NCI-H128 (cell line): ENCODE data around the gene NTMT1.
A peak's percentile ranks its signal among the peaks of the same experiment; 100 is the strongest.

Experiments
- DNase-seq: peaks from one replicate; lab custom pipeline; 2025; ENCODE audit not compliant: unreplicated experiment; lab: John Stamatoyannopoulos, UW

The NTMT1 gene

DNA sequence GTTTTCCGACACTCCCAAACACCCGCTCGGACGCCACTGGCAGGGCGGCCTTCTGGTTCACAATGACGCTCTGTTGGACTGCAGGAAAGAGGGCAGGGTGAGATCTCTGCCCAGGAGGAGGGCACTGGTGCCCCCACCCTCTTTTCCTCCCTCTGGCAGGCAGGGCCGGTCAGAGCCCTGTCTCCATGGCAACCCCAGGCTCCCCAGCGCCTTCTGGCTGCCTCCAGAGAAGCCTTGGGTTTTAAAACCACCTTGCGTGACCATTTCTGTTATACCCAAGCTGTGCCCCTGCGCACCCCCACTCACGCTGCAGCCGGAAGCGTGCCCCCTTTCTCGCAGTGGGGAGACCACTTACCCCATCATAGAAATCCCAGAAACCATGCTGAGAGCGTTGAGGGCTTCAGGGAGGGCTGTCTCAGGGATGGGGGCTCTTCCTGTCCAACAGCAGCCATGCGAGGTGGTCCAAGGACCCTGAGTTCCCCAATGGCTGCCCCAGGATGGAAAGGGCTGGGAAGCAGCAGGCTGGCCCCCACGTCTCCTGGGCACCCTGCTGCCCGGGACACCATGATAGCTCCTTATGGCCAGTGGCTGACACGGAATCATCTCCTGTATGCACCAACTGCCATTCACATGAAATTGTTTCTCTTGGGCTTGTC lies 12.3 kb upstream of the NTMT1 start:
- DNase-seq: no peak

DNA sequence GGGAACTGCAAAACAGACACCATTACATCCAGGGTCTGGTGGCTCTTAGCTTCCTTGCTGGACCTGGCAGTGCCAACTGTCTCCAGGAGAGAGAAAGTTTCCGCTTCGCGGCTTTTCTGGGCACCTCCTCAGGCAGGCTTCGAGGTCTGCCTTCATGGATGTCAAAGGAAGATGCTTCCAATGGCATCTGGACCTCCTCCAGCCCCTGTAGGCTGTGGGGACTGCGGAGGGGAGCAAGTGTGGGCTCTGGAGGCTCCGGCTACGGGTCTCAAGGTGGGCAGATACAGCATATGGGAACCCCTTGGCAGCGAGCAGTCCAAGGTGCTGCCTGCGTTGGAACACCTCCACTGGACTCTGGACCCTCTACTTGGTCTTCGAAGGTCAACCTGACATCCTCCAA lies 11.0 kb upstream of the NTMT1 start:
- no peak for DNase-seq

DNA sequence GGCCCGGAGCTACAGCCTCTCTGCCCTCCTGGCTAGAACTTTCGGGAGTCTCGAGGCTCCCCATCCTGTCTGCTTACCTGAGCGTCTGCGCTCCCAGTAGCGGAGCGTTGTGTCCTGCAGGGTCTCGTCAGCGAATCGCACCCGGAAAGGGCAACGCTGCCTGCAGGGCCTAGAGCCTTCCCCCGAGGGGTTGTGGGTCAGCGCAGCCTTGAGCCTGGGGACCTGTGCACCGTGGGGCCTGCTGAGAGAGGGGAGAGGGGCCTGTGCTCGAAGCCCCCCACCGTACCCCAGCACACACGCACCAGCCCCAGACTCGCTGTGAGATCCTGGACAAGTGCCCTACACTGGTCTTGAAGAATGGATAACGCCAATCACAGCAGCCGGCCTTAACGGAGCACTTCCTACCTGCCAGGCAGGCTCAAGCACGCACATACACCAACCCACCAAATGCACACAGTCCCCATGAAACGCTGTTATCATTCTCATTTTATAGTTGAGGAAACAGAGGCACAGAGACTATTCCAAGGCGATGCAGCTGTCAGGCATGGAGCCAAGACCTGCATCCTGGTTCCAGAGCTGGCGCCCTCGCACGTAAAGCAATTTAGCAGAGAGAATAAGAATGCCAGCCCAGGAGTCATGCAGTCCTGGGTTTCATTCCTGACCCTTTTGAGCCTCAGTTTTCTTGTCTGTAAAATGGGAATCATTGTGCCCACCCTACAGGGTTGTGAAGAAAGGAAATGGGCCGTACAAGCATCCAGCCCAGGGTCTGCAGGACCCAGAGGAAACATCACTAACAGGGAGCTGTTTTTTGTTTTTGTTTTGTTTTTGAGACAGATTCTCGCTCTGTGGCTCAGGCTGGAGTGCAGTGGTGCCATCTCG lies 10.3 kb upstream of the NTMT1 start:
- DNase-seq: no peak

DNA sequence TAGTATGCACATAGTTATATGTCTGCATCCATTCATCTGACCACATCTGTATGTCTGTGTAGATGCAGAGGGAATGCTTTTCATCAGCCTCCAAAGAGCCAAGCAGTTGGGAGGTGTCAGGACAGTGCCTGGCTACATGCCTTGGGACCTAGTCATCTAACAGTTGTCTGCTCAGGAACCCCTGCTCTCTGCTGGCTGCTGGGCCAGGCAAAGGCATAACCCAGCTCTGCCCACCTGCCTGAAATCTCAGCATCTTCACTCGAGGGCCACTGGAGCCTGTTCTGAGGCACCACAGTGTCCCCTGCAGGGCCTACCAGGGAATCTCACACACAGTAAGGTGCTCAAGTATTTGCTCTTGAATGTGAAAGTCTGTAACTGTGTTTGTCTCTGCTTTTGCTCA lies 8.8 kb upstream of the NTMT1 start:
- DNase-seq: peak; percentile 28

DNA sequence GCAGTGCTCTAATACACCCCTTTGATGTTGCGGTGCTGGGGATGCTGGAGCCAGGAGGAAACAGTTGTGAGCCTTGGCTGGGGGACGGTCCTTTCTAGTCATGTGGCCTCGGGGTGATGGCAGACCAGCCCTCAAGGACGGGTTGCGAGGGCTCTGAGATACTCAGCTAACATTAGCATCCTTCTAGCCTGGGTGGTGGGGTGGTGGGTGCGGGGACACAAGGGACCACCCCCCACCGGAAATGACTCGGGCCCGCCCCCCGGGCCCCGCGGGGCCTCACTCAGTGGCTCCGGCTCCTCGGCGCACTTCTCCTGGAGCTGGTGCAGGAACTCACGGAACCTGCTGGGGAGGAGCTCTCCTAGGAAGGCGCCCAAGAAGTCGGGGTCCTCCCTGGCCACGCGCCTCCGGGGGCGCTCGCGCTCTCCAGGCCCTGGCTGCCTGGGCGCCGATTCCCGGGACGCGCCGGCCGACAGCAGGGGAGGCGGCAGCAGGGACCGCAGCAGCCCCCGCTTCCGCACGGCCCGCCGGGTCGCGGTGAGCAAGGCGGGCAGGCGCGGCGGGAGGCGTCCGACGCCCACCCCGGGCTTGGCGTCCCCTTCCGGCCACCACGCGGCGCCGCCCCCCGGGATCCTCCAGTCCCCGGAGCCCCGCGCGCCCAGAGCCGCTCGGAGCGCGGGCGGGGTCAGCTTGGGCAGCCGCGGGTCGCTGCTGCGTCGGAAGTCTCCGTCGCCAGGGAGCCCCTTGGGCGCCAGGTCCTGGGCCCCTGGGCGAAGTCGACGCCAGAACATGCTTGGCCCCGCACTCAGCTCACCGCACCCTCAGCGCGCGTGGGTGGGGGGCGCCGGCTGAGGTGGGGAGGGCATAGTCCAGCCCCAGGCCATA lies 5.9 kb upstream of the NTMT1 start:
- no peak for DNase-seq

DNA sequence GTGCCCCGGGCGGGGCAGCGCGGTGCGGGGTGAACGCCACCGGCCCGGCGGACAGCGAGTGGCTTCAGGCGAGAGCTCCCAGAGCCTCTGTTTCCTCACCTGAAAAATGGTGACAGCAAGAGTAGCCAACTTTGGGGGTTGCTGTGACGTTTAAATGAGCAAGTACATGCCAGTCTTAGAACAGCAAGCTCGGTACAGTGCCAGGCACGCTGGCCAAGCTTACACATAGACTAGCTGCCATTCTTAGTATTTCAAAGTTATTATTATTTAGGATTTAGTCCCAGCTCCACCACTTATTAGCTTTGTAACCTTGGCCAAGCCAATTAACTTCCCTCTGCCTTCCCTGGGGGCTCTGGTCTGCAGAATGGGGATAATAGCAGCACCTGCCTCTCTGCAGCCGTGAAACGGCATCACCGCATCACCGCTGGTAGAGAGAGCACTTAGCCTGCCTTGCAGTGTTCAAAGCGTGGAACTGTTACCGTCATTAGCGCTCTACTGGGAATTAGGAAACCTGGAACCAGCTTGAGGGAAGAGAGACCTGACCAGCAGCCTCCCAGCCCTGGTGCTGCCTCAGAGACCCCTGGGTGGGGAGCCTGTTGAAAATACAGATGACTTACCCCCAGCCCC lies 5.2 kb upstream of the NTMT1 start, which contains the start of gene C9orf50:
Gene C9orf50 (minus strand): TSS at position 433 of the 627 bp plus-strand sequence. CDS start 527 bp downstream, outside the sequence.
- DNase-seq: no peak

DNA sequence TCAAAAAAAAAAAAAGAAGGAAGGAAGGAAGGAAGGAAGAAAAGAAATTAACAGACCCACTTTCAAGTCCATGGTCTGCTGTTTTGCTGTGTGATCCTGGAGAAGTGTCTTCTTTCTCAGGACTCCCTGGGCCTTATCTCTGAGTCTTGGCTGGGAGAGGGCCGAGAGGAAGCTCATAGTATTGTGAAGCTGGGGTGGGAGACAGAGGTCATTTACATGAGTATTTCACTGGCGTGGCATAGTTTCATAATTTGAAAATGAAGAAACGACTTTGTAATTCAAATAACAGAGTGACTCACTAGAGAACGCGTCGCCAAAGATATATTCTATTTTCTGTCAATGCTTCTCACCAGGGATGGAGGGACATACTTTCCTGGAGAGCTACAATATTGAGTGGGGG lies 2.6 kb upstream of the NTMT1 start:
- DNase-seq: no peak

DNA sequence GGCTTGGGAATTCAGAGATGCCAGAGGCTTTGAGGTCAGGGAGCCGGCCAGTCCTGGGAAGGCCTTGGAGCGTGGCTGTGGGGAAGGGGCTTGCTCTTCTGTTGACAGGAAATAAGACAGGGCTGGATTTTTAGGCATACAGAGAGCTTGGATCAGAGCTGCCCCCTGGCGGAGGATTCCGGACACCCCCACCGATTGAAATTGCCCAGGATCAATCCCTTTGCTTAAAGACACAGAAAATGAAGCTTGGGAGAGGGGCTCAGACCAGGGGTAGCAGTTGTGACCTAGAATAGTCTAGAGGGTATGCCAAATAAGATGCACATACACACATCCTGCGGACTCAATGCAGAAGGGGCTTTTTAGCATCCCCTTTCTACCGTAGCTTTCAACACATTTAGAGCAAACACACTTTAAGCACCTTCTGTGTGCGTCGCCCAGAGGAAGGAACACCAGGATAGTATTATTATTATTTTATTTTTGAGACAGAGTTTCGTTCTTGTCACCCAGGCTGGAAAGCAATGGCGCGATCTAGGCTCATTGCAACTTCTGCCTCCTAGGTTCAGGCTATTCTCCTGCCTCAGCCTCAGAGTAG lies 1.7 kb upstream of the NTMT1 start:
- DNase-seq: peak; percentile 16

DNA sequence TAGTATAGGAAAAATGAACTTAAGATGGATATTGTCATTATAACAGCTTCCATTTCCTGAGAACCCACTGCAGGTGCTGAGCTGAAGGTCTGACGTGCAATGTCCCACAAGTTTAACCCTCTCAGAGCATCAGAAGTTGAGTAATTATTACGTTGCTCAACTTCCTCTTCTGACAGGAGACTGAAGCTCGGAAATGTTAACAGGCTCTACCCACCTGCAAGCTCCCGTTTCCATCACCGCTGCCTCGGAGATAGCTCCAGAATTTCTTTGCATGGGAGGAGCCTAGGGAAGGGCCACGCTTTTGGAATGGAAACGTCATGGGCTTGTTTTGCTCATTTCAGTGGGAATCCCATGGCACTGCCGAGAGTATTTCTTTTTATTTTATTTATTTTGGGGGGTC lies 1.0 kb upstream of the NTMT1 start:
- DNase-seq: no peak

DNA sequence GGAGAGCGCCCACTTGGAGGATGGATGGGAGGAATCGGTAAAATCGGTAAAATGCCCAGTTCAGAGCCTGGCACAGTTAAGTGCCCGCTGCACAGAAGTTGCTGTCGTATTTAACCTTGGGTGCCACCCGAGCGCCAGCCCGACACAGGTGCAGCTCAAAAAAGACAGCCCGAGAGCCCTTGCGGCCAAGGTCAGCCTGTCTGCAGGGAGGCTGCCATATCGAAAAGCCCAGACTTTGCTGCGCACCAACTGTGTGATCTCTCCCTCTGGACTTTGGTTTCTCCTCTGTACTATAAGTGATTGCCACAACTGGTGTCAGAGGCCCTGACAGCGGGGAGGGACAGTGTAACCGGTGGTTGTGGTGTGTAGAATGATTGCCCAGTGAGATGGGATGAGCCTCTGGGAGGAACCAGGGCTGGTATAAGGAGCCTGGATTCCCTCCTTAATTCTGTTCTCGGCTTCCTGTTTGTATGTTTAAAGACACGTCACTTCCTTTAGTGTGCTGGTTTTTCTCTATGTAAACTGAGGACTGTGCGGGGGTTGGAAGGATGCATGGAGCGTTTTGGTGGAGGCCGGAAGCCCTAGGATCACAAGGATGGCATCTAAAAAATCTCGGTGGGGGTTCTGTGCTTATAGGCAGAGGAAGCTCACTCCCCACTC lies 792 bp downstream of the NTMT1 start:
- no peak for DNase-seq

DNA sequence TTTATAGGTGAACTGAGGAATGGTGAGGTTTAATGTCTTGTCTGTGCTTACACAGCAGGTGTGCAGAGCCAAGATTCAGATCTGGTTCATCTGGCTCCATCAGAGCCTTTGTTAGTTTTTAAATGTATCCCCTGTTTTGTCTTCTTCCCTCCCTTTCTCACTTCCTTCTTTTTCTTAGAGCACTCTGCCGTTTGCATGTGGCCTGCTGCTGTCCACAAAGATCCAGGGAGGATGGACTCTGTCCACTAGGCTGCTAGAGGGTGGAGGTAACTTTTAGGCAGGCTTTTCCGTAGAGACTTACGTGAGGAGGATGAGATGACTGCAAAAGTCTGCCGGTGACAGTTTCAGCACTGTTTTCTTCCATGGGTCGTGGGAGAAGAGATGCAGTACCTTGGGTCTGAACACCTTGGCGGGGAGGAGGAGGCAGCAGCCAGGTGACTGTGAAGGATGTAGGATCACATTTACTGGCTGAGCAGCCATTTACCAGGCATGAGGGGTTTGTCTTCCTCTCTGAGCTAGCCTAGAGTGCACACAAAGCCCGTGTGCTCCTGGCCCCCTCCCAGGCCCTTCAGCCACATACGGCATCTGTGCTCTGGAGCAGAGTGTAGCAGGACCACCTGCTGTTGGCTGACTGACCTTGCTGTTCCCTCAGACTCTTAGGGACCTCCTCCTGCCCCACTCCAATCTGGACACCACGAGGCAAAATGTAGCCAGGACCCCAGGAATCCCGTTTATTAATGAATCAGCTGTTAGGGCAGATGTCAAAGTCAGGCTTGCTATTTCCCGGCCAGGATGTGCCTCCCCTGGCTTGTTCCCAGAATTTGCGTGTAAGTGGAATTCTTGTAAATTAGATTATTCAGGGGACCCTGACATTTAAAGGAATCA lies 1.8 kb downstream of the NTMT1 start:
- DNase-seq: no peak

DNA sequence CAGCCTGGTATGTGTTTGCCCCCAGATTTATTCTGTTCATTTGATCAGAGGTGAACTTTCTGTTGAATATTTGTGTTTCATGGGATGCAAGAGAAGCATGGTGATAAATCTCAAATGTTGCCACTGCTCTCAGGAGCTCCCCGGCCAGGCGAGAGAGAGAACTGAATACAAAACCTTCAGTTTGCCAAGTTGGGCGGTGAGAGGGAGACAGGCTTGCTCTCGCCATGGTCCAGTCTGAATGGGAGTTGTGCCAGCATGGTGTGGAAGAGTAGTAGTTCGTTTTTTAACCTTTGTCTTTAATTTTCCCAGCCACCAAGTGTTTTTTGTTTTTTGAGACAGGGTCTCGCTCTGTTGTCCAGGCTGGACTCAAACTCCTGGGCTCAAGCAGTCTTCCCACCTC lies 2.7 kb downstream of the NTMT1 start:
- DNase-seq: no peak

DNA sequence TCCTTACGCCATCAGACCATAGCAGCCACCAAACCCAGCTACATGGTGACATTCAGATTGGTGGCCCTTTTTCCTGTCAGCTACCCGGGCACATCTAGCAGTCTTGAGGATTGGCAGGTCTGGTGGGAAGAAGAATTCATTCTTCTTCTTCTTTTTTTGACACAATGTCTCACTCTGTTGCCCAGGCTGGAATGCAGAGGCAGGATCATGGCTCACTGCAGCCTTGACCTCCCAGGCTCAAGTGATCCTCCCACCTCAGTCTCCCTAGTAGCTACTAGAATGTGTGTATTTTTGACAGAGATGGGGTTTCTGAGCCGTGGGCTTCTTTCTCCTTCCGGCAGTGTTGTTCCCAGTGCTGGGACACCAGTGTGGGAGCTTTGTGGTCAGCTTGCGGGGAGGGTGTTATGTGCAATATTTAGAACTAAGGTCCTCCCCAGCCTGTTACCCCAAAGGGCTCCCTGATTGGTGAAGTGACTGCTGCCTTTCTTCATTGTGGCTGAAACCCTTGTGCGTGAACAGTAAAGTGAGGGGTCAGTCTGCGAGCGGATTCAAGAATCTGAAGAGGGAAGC lies 3.4 kb downstream of the NTMT1 start:
- DNase-seq: no peak

DNA sequence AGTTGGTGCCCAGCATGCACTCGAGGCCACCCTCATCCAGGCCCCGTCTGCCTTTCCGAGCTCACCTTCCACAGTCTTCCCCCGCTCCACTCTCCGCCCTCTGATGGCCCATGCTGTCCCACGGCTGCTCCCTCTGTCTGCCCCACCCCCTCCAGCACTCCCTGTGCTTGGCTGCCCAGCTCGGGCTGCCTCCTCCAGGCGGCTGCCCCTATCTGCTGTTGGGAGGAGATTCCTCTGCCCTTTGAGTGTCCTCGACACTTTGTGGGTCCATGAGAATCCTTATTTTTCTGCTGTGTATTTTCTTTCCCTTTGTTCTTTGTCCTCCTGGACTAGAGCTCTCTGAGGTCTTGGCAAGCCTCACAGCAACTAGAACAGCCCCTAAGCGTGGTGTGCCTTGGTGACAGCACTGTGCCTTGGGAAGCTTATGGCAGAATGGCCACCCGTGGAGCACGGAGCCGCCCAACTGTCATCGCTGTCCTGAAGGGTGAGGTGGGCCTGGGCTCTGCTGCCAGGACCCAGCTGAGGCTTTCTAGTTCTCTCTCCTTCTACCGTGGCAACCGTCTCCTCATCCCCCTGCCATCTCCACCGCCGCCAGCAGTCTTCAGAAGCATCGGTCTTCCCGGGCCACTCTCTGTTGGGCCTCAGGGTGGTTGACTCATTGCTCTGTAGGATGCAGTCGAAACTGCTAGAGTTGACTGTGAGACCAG lies 5.2 kb downstream of the NTMT1 start:
- DNase-seq: no peak

DNA sequence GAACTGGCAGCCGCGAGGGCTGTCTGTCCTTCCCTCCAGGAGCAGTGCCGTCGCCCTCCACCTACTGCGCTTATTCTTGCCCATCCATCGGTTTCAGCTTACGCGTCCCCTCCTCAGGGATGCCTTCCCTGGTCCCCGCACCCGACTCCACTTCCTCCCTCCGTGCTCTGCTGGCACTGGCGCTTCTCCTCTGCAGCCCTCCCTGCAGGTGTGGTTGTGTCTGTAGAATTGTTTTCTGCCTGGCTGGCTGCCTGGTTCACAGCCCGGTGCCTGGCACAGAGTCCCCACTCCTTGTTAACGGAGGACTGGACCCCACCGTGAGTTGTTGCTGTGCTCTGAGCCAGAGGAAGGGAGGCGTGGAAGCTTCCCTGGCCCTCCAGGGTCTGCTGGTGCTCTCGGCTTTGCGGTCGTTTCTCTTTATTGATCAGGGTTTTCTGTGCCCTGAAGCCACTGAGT lies 5.7 kb downstream of the NTMT1 start:
- DNase-seq: no peak

DNA sequence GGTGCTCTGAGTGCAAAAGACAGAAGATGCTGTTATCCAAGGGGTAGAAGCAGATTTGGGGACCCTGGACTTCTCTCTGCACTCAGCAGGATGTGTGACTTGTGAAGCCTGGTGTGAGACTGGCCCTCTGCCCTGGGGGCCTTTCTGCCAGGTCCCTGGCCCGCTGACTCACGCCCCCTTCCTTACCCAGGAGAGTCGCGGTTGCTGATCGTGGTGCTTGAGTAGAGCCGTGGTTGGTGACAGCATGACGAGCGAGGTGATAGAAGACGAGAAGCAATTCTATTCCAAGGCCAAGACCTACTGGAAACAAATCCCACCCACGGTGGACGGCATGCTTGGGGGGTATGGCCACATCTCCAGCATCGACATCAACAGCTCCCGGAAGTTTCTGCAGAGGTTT lies 6.5 kb downstream of the NTMT1 start:
- DNase-seq: no peak

DNA sequence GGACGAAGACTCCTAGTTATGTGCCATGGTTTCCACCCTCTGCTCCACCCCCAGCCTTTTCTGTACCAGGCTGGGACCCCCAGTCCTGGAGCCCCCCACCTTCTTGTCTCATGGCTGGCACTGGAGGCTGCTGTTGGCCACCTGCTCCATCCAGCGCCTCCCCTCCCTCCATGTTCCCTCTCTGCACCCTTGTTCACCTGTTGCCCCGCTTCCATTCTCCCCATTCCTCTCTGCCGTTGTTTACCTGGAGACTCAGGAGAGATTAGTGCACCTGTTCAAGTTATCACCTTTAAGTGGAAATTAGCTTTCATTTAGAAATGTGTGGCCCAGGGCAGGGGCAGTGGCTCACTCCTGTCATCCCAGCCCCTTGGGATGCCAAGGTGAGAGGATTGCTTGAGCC lies 7.2 kb downstream of the NTMT1 start:
- DNase-seq: no peak

DNA sequence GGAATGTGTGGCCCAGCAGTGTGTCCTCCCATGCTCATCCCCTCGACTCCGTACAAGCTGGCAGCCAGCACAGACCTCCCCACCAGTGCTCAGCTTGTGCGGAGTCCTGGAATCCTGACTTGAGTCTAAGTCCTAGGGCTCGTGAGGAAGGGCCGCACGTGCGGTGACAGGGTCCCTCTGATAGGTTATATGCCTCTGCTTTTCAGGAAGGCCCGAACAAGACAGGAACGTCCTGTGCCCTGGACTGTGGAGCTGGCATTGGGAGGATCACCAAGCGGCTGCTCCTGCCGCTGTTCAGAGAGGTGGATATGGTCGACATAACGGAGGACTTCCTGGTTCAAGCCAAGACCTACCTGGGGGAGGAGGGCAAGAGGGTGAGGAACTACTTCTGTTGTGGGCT lies 7.9 kb downstream of the NTMT1 start:
- no peak for DNase-seq
